Fibroblast of upper back skin (primary cell): ENCODE data around the gene TTN.
"Not testable (repeated sequence)": the region's sequence is repeated elsewhere in the genome, so short reads cannot be mapped to it uniquely, and the experiment has no call there.

Source experiments
- DNase-seq: peaks from one replicate; pipeline ENCODE4 v3.0.0-alpha.2; 2013

Gene TTN

DNA sequence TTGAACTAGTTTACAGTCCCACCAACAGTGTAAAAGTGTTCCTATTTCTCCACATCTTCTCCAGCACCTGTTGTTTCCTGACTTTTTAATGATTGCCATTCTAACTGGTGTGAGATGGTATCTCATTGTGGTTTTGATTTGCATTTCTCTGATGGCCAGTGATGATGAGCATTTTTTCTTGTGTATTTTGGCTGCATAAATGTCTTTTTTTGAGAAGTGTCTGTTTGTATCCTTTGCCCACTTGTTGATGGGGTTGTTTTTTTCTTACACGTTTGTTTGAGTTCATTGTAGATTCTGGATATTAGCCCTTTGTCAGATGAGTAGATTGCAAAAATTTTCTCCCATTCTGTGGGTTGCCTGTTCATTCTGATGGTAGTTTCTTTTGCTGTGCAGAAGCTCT, 281.8 kb downstream of the TTN start:
- DNase-seq: not testable (repeated sequence)

GRCh38 chr2:178525010-178525409, 282.2 kb downstream of the TTN start:
- DNase-seq: not testable (repeated sequence)

GRCh38 chr2:178523596-178524134, 283.6 kb downstream of the TTN start:
- DNase-seq: no peak

GRCh38 chr2:178522950-178523595, 284.1 kb downstream of the TTN start:
- peak; percentile 84 for DNase-seq

GRCh38 chr2:178521304-178522150, 285.7 kb downstream of the TTN start:
- no peak for DNase-seq

- peak; percentile 49 for DNase-seq
These were observed 289.7 kb downstream of the TTN start for GRCh38 chr2:178517496-178517895.

DNA sequence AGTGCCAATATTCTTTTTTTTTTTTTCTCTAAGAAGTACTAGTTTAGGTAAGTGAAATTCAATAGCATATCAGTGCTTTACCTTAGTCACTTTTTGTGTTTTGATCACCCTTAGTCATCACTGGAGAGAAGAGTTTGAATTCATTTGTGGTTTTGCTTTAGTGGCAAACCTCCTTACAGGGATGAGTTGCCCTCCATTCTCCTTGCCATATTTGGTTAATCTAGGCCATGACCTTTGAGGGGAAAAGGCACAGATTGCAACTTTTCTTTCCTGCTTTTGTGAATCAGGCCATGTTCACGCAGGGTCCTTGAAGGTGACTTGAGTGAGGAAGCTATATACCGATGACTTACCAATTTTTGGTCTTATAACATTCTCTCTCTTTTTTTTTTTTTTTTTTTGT, 292.6 kb downstream of the TTN start:
- peak; percentile 66 for DNase-seq

DNA sequence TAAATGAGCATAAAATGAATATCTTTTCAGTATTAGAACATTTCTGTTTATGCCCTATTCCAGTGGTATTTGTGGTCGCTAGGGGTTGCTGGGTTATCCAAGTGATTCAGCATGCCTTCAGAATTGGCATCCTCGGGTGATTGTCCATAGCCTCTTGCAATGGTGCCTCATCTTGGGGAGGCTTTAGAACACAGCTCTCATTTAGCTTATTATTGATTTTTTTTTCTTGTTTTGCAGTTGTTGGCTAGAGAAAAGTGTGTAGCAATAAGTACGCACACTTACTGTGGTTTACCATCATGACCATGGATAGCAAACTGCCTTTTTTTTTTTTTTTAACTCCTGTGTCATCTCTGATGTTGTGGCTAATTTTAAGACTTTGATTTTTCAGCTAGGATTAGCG, 293.3 kb downstream of the TTN start:
- no peak for DNase-seq

- peak; percentile 13 for DNase-seq
These were observed 294.7 kb downstream of the TTN start for GRCh38 chr2:178512484-178512883.

GRCh38 chr2:178510384-178510783, 296.8 kb downstream of the TTN start:
- DNase-seq: no peak

DNA sequence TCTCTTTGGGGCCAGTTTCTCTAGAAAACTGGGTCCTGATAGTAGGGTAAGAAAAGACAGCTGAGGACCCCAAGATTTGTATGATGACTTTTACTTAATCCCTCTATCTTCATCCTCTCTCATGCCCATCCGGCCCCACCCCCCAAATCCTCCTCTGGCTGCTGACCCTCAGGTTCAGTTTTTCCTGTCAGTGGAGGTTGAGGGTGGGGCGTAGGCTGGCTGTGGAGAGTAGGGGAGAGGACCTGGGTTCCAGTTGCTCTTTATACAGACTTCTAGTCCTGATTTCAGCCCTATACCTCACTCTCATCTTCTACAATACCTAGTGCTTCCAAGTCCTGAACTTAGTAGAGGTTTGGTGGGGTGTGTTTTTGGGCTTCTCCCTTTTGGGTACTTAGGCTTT, 298.6 kb downstream of the TTN start:
- DNase-seq: no peak

DNA sequence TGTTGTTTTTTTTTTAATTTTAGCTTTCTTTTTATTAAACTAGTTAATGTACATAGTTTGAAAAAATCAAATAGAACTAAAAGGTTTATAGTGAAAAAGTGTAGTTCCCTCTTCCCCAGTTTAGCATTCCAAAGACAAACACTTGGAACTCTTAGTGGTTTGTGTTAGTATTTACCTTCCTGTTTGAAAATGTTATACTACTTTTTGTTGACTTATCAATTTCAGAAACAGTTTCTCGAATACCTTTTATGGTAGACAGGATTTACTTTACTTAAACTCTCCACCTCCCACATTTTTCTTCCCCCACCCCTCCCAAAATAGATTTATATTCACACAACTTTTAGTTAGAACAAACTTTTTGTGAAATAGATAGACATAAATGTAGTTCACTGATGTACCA, 300.3 kb downstream of the TTN start:
- DNase-seq: no peak

GRCh38 chr2:178506524-178506923, 300.7 kb downstream of the TTN start:
- no peak for DNase-seq

DNA sequence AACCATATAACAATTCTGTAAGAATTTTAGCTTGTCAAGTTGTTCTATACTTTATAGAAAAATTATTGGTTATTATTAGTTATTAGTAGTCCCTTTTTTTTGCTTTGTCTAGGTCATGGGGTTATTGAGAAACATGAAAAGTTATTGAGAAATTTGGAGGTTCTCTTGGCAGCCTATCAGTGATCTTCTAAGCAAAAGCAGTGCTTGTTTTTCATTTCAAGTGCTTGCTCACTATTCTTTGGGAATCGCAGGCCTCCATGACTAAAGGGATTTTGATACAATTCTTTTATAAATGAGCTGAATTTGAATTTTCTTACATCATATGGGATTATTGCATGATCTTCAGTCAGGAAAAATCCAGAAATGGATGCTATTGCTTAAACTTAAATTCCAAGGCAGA, 301.1 kb downstream of the TTN start:
- DNase-seq: no peak

DNA sequence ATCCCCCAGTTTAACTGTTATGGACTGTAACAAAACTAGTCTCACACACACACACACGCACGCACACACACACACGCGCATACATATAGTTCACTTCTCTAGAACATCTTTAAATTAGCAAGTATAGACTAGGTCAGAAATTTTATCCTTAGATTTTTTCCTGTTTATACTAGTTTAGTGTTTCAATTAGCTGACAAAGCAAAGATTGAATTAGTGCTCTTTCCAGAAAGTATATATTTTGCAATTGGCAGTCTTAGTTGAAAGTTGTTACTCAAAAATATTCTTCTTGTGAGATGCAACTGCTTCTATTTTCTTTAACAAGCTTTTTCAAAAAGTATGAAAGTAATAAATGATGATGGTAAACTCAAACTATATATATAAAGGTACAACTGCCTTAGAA, 304.5 kb downstream of the TTN start:
- DNase-seq: no peak

DNA sequence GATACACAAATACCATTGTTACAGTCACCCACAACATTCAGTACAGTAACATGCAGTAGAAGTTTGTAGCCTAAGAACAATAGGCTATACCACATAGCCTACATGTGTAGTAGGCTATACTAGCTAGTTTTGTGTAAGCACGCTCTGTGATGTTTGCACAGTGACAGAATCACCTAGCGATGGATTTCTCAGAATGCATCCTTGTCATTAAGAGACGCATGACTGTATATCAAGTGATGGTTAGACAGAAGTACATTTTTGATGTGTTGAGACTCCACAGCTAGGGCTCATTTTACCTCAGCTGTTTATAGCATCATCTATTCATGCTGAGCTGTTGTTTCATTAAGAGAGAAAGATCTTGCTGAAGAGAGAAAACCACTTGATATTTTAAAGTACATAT, 307.6 kb downstream of the TTN start:
- DNase-seq: no peak

- DNase-seq: no peak
These were observed 309.1 kb downstream of the TTN start for GRCh38 chr2:178498137-178498536.

DNA sequence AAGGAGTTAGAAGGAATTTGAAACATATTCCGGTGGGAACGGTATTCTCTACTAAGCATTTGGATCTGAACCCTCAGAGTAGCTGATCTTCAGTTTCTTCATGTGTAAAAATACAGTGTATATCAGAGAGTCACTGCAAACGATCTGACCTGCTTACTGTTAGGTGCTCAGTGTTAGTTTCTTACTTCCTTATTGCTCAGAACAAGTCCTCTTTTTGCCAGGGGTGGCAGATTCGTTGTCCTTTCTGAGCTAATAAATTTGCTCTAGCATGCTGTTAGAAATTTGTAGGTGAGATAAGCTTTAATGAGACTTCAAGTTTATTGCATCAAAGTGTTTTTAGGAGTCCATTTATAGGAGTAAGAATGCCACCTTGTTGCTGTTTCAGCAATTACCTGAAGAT, 311.2 kb downstream of the TTN start:
- DNase-seq: no peak

GRCh38 chr2:178491612-178492011, 315.6 kb downstream of the TTN start:
- DNase-seq: no peak

- no peak for DNase-seq
These were observed 321.9 kb downstream of the TTN start for GRCh38 chr2:178485356-178485755.

GRCh38 chr2:178484245-178485041, 322.8 kb downstream of the TTN start:
- no peak for DNase-seq

- no peak for DNase-seq
These were observed 324.8 kb downstream of the TTN start for GRCh38 chr2:178482437-178482836.
